Measurements from ENCODE around the gene GSE1.

GRCh38 chr16:85659805-85660511 lies 46.8 kb downstream of the GSE1 start:
- no peak for TF ChIP-seq ETV6 (IDR thresholded peaks at IDR 0.05; ENCODE audit: borderline replicate concordance in 1 of 2, low read depth in 2 of 2, low read length in 1 of 2)
- no peak for TF ChIP-seq ETV6 (CRISPR knock-in tag; IDR thresholded peaks at IDR 0.05; ENCODE audit: borderline replicate concordance)
- TF ChIP-seq TAF1 (IDR thresholded peaks at IDR 0.05; ENCODE audit: control insufficient read depth, extremely low read depth, insufficient read depth, low read length, severe bottlenecking) = no peak
- no peak for TF ChIP-seq MAFK (IDR thresholded peaks at IDR 0.05; ENCODE audit: low read length)
